ENCODE measurements around the gene CTSE. TPM values are rescaled to one million over a fixed set of nuclear protein-coding genes. Genes with fewer than 3 reads are reported as not detected.

The CTSE gene
- total and polyA plus RNA-seq, 2 experiments from 2014 or later, result not detected

DNA sequence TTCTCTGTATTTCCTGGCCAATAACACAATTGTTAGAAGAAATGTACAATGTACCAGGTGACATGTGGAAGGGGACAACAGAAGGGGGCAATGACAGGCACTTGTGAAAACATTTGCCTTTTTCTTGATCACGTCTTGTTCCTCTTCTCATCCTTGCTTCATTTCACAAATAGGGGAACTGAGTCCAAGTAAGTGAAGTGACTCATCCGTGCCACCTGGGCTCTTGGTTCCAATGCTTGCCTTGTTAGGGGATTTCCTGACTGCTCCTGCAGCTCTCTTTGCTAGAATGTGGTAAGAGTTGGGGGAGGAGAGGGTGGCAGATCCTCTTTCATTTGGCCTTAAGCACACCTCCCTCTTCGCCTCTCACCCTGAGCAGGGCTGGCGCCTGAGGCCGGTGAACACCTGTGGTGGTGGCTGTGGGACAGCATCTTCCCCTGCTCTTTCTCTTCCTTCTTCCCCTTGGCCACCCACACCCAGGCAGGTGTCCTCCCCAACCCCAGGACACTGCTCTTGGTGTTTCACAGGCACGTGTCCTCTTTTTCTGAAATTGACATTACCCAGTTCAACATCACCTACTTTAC is 27.1 kb upstream of the CTSE start (continued):
- TF ChIP-seq, protein P1, sequence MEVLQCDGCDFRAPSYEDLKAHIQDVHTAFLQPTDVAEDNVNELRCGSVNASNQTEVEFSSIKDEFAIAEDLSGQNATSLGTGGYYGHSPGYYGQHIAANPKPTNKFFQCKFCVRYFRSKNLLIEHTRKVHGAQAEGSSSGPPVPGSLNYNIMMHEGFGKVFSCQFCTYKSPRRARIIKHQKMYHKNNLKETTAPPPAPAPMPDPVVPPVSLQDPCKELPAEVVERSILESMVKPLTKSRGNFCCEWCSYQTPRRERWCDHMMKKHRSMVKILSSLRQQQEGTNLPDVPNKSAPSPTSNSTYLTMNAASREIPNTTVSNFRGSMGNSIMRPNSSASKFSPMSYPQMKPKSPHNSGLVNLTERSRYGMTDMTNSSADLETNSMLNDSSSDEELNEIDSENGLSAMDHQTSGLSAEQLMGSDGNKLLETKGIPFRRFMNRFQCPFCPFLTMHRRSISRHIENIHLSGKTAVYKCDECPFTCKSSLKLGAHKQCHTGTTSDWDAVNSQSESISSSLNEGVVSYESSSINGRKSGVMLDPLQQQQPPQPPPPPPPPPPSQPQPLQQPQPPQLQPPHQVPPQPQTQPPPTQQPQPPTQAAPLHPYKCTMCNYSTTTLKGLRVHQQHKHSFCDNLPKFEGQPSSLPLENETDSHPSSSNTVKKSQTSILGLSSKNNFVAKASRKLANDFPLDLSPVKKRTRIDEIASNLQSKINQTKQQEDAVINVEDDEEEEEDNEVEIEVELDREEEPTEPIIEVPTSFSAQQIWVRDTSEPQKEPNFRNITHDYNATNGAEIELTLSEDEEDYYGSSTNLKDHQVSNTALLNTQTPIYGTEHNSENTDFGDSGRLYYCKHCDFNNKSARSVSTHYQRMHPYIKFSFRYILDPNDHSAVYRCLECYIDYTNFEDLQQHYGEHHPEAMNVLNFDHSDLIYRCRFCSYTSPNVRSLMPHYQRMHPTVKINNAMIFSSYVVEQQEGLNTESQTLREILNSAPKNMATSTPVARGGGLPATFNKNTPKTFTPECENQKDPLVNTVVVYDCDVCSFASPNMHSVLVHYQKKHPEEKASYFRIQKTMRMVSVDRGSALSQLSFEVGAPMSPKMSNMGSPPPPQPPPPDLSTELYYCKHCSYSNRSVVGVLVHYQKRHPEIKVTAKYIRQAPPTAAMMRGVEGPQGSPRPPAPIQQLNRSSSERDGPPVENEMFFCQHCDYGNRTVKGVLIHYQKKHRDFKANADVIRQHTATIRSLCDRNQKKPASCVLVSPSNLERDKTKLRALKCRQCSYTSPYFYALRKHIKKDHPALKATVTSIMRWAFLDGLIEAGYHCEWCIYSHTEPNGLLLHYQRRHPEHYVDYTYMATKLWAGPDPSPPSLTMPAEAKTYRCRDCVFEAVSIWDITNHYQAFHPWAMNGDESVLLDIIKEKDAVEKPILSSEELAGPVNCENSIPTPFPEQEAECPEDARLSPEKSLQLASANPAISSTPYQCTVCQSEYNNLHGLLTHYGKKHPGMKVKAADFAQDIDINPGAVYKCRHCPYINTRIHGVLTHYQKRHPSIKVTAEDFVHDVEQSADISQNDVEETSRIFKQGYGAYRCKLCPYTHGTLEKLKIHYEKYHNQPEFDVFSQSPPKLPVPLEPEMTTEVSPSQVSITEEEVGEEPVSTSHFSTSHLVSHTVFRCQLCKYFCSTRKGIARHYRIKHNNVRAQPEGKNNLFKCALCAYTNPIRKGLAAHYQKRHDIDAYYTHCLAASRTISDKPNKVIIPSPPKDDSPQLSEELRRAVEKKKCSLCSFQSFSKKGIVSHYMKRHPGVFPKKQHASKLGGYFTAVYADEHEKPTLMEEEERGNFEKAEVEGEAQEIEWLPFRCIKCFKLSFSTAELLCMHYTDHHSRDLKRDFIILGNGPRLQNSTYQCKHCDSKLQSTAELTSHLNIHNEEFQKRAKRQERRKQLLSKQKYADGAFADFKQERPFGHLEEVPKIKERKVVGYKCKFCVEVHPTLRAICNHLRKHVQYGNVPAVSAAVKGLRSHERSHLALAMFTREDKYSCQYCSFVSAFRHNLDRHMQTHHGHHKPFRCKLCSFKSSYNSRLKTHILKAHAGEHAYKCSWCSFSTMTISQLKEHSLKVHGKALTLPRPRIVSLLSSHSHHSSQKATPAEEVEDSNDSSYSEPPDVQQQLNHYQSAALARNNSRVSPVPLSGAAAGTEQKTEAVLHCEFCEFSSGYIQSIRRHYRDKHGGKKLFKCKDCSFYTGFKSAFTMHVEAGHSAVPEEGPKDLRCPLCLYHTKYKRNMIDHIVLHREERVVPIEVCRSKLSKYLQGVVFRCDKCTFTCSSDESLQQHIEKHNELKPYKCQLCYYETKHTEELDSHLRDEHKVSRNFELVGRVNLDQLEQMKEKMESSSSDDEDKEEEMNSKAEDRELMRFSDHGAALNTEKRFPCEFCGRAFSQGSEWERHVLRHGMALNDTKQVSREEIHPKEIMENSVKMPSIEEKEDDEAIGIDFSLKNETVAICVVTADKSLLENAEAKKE (CRISPR knock-in tag; IDR thresholded peaks at IDR 0.05), result no peak
- TF ChIP-seq NANOG (IDR thresholded peaks at IDR 0.05; ENCODE audit: borderline replicate concordance), result no peak
- TF ChIP-seq STAT1 (IDR thresholded peaks at IDR 0.05; ENCODE audit: unreplicated experiment), result no peak
- no peak for TF ChIP-seq CTCF (conservative IDR thresholded peaks at IDR 0.05; ENCODE audit: low read depth in 2 of 2)
- TF ChIP-seq, protein P2, sequence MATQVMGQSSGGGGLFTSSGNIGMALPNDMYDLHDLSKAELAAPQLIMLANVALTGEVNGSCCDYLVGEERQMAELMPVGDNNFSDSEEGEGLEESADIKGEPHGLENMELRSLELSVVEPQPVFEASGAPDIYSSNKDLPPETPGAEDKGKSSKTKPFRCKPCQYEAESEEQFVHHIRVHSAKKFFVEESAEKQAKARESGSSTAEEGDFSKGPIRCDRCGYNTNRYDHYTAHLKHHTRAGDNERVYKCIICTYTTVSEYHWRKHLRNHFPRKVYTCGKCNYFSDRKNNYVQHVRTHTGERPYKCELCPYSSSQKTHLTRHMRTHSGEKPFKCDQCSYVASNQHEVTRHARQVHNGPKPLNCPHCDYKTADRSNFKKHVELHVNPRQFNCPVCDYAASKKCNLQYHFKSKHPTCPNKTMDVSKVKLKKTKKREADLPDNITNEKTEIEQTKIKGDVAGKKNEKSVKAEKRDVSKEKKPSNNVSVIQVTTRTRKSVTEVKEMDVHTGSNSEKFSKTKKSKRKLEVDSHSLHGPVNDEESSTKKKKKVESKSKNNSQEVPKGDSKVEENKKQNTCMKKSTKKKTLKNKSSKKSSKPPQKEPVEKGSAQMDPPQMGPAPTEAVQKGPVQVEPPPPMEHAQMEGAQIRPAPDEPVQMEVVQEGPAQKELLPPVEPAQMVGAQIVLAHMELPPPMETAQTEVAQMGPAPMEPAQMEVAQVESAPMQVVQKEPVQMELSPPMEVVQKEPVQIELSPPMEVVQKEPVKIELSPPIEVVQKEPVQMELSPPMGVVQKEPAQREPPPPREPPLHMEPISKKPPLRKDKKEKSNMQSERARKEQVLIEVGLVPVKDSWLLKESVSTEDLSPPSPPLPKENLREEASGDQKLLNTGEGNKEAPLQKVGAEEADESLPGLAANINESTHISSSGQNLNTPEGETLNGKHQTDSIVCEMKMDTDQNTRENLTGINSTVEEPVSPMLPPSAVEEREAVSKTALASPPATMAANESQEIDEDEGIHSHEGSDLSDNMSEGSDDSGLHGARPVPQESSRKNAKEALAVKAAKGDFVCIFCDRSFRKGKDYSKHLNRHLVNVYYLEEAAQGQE (IDR thresholded peaks at IDR 0.05; ENCODE audit: unreplicated experiment), result no peak
